ENCODE results near the gene SLC16A3. TPM values are rescaled to one million over a fixed set of nuclear protein-coding genes. Genes with fewer than 3 reads are reported as not detected.
"Not testable (repeated sequence)": the region's sequence is repeated elsewhere in the genome, so short reads cannot be mapped to it uniquely, and the experiment has no call there.

SLC16A3 gene
- total RNA-seq, 1 donor from 2014 or later: 65.0 TPM

GRCh38 chr17:82259972-82260961 is 31.4 kb downstream of the SLC16A3 start:
- not testable (repeated sequence) for DNase-seq (ENCODE audit: low spot score)

GRCh38 chr17:82262344-82262743 is 33.5 kb downstream of the SLC16A3 start:
- DNase-seq (ENCODE audit: low spot score): no peak

DNA sequence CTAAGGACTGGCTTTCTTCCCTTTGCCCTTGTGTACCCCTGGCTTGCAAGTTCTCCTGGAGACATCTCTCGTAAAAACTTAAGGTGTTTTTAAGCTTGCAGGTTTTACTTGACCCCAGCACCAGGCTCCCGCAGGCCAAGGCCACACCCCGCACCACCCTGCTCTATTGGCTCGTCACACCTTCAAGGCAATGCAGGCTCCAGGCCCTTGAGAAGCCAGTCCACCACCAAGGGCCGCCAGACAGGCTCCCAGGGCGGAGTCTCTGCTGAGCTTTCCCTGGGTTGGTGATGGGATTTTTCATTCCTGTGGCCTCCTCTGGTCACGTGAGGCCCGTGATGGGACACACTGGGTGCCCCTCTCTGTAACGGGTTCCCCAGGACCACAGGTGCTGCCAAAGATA is 34.8 kb downstream of the SLC16A3 start:
- DNase-seq (ENCODE audit: low spot score): no peak

- no peak for DNase-seq (ENCODE audit: low spot score)
These were observed 37.3 kb downstream of the SLC16A3 start for GRCh38 chr17:82266142-82266541.

- peak; percentile 97 for DNase-seq (ENCODE audit: low spot score)
These were observed 38.9 kb downstream of the SLC16A3 start for GRCh38 chr17:82267575-82268379.

GRCh38 chr17:82269138-82269881 is 40.5 kb downstream of the SLC16A3 start:
- DNase-seq (ENCODE audit: low spot score): no peak

- no peak for DNase-seq (ENCODE audit: low spot score)
These were observed 41.1 kb downstream of the SLC16A3 start for GRCh38 chr17:82269882-82270500.

GRCh38 chr17:82270651-82271050 is 41.8 kb downstream of the SLC16A3 start:
- DNase-seq (ENCODE audit: low spot score): no peak

- DNase-seq (ENCODE audit: low spot score): no peak
These were observed 42.6 kb downstream of the SLC16A3 start for GRCh38 chr17:82271401-82271800.

DNA sequence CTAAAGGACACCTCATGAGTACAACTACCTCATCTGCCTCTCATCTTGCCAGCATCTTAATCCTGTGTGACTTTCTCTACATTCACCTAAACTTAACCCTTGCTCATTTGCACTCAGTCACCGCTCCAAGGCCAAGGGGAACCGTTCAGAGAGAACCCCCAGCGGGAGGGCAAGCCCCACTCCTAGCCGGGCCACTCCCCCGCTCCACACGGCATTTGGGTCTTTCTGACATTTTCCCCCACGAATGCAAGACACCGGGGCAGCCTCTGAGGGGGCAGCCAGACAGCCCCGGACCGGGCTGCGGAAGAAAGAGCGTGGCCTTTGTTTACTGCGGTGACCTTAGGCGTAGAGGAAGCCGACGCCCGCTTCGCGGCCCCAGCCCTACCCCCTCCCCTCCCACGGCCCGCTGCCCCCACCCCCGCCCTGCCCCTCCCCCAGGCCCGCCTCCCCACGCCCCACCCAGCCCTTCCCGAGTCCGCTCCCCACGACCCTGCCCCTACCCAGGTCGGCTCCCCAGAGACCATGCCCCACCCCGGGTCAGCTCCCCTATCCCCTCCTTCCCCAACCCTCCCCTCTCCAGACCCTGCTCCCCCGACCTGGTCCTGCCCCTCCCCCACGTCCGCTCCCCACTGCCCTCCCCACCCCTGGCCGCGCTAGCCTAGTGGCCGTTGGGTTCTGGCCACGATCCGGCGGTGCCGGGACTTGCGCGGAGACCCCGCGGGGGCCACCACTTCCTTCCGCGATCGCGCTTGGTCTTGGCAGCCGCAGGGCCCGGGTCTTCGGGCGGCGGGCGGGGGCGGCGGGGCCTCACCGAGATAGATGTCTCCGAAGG is 43.9 kb downstream of the SLC16A3 start:
- DNase-seq (ENCODE audit: low spot score): no peak

DNA sequence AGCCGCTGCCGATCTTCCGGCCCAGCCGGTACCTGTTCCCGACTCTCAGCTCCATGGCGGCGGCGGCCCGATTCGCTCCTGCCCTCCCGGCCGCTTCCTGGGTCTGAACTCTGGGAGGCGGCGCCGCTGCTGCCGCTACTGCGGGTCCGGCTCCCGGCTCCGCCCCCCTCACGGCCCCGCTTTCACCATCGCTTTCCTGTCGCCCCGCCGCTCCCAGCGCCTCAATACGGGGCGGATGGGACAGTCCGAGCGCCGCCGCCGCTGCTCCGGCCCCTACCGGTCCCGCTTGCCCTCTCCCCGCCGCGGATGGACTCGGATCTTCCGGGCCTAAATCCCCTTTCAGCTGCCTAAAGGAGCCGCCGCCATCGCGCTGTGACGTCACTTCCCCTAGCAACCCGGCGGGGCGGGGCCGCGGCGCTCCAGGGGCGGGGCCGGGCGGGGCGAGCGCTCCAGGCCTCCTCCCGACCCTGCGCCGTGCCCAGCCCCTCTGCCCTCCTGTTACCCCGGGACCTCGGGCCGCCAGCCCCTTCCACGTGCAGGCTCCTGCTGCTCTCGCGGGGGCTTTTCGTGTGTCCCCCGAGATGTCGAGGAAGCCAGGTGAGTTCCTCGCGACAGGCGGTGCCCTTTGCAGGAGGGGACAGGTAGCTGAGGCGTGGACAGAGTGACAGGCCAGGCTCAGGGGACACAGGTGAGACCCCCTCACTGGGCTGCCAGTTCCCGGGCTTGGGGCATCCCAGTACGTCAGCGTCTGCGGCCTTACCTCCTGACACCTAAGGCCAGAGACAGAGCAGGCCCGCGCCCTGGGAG is 44.7 kb downstream of the SLC16A3 start, which contains the start of gene CSNK1D:
CSNK1D (minus strand) TSS at position 374 of the 807 bp plus-strand sequence; CDS start at position 55, 319 bp downstream.
- DNase-seq (ENCODE audit: low spot score): peak; percentile 97

- DNase-seq (ENCODE audit: low spot score): no peak
These were observed 45.5 kb downstream of the SLC16A3 start for GRCh38 chr17:82274134-82275020.

- no peak for DNase-seq (ENCODE audit: low spot score)
These were observed 46.5 kb downstream of the SLC16A3 start for GRCh38 chr17:82275326-82275725.

GRCh38 chr17:82276938-82277337 is 48.1 kb downstream of the SLC16A3 start:
- DNase-seq (ENCODE audit: low spot score): no peak

DNA sequence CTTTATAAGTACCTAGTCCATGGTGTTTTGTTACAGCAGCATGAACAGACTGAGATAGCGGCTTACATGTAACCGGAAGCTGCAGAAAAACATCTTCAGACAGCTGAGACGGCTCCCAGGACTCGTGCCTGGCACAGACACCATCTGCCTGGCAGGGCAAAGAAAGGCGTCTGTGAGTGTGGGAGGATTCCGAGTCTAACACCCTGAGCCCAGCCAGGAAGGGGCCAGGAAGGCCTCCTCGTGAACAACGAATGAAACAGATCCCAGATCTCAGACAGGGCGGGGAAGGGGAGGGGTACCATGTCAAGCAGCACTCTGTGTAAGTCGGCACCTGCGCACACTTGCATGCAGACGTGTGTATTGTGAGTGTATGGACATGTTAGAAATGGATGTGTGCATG is 49.0 kb downstream of the SLC16A3 start:
- DNase-seq (ENCODE audit: low spot score): no peak

DNA sequence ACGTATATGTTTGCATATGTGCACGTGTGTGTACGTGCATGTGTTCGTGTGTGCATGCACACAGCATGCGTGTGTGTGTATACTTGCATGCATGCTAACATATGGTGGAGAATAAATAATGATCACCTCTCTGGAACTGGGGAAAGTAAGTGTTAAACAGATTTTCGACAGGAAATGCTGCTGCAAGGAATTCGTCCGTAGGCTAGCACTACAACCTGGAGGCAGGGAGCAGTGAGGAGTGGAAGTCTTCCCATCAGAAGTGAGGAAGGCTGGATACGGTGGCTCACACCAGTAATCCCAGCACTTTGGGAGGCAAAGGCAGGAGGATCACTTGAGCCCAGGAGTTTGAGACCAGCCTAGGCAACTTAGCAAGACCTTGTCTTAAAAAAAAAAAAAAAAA is 49.5 kb downstream of the SLC16A3 start:
- no peak for DNase-seq (ENCODE audit: low spot score)

GRCh38 chr17:82278786-82279391 is 50.0 kb downstream of the SLC16A3 start:
- DNase-seq (ENCODE audit: low spot score): no peak

Measured in mesenteric fat pad (tissue), 1 donor.